ENCODE results near the gene HAO2.

HAO2 gene

GRCh38 chr1:119380983-119381662 is 12.5 kb downstream of the HAO2 start:
- no peak for DNase-seq

- DNase-seq: no peak
These were observed 16.0 kb downstream of the HAO2 start for GRCh38 chr1:119384591-119384990.

- no peak for DNase-seq
These were observed 17.1 kb downstream of the HAO2 start for GRCh38 chr1:119385650-119386049.

DNA sequence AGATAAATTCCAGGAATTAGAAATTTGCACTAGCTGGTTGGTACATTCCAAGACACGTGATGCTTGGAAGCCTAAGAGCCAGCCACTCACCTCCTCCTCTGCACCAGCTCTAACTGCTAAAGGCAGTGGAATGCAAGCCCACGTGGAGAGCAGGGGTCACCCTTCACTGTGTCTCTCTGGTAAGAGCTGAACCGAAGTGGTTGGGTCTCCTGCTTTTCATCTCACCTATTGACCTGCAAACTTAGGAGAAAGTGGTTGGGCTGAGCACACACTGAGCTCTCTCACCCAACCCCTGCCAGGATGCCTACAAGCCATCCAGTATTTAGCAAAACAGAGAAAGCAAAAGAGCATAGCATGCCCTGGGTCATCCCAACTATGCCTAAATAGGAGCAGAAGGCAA is 19.3 kb downstream of the HAO2 start:
- DNase-seq: no peak

DNA sequence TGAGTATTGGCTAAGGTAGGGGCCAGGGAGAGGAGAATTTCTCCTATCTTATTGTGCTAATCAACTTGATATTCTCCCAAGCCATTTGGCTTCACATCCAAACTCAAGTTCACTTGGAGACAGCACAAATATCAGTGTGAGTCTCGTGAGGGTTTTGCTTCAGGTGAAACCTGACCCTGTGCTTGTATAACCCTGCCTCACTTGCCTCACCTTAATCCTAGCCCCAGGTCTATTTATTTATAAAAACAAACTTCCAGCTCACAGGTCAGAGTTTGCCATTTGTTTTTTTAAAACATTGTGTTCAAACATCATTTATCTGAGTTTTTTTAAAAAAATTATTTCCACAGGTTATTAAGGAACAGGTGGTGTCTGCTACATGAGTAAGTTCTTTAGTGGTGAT is 19.9 kb downstream of the HAO2 start:
- no peak for DNase-seq

DNA sequence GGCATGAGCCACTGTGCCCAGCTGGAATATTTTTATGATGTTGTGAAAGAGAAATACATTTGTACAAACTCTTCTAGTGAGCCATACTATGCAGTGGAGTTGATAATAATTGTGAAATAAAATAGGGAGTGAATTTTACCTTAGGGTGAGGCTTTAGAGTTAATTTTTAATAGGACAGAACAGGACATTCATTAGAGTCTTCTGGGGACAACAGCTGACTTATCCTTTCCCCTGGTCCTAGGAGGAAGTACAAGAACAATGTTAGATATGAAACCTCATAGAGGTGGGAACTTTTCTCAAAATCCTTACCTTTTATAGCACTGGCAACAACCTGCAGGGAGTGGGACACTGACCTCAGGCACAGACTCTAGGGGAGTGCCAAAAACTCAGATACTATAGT is 21.9 kb downstream of the HAO2 start:
- no peak for DNase-seq

GRCh38 chr1:119391749-119392148 is 23.2 kb downstream of the HAO2 start:
- DNase-seq: no peak

DNA sequence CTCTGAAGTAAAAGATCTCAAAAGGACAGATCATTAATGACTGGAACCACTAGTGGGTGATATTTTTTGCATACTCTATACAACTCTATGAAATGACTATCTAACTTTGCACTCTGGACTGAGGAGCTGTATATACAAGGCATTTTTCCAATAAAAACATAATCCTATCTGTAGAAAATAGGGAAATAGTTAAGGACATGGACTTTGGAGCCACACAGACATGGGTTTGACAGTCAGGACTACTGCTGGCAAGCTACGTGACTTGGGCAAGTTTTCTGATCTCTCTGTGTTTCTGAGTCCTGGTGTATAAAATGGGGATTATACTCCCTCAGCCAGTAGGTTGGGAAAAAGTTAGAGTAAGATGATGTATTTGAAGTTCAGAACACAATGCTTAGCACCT is 25.5 kb downstream of the HAO2 start:
- no peak for DNase-seq

DNA sequence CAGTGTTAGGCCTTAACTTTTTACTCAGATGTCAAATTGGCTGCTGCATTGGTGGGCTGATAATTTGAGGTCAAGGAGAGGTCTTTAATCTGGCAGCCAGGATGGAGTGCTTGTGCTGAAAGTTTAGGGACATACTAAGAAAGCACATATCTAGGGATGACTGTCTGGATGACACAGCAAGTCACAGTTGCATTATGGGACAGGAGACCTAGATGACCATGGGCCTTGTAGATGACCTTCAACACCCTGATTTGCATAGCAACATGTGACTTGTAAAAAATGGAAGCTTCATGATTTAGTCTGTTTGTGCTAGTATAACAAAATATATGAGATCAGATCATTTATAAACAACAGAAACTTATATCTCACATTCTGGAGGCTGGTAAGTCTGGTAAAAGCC is 28.4 kb downstream of the HAO2 start:
- DNase-seq: no peak

- no peak for DNase-seq
These were observed 29.4 kb downstream of the HAO2 start for GRCh38 chr1:119397986-119398385.

DNA sequence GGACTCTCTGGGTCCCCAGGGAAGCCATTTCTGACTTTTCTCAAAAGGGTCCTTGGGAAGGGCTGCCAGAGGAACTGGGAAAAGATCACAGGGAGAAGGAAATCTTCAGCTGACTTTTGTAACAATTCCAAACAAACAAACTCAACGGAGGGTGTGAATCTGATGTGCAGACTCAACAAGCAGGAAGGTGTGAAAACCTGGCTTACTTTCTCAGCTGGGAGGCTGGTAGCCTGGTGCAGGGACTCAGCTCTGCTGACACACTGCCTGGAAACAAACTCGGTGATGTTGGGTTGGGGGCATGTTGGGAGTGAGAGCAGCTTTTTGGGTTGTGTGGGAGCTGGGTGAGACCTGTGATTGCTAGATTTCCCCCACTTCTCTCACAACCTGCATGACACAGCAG is 36.2 kb downstream of the HAO2 start:
- no peak for DNase-seq

GRCh38 chr1:119409731-119410130 is 41.1 kb downstream of the HAO2 start:
- DNase-seq: no peak

DNA sequence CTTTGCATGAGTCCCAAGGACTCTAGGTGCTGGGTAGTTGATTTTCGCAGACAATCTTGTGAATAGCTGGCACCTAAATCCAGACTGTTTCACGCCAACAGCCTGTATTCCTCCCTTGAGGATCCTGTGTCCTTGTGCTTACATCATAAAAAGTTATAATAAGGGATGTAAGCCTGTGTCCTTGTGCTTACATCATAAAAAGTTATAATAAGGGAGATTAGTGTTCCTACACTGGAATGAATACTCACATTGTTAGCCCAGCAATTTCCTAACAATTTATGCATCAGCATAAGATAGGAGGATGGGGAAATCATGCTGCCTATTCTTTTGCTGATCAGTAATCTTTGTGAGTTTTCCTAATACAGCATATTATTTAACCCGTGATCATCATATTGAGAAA is 42.4 kb downstream of the HAO2 start:
- DNase-seq: no peak

GRCh38 chr1:119414950-119415349 is 46.4 kb downstream of the HAO2 start, which contains the start of gene HSD3B2:
Gene HSD3B2 (plus strand): TSS chr1:119415150. CDS start chr1:119415420, 270 bp downstream.
- DNase-seq: no peak

DNA sequence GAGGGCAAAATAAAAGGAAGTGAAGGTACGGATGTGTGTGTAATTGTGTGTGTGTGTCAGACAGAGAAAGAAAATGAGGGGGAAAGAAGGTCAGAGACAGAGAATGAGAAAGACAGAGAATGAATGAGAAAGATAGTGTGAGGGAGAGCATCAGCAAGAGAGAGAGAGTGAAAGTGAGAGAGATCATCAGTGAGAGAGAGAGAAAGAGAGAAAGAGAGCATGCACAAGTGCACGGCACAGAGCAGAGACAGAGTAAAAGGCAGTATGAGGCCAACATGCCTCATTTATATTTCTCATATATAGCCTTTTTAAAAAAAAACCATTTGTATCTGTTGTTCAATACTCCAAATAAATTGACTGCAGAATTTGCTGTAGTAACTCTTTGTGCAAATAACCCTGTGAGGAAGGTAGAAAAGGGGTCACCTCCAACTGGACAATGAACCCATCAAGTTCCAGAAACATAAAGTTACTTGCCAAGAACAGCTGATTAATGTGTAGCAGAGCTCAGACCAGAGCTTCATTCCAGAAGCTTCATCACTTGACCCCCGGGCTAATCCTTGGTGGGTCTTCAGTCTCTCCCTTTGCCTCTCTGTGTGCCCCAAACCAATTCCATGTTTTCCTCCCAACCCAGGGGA is 47.5 kb downstream of the HAO2 start:
- DNase-seq: no peak

- DNase-seq: no peak
These were observed 50.5 kb downstream of the HAO2 start for GRCh38 chr1:119419109-119419508.

DNA sequence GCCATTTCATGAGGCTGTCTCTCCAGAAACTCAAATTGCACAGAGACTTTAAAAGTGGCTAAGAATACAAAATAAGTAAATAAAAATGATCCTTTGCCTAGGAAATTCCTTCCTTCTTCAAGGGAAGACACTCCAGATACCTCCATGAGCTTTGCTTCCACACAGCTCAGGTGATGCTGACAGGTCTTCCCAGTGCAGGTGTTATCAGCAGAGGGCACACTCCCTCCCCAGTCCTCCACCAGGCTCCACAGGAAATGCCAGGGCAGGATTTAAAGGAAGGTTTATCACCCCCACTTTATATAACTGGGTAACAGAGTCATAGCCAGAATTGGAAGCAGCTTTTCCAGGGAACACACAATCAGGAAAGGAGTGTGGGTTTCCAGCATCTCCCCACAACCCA is 52.1 kb downstream of the HAO2 start:
- DNase-seq: no peak

DNA sequence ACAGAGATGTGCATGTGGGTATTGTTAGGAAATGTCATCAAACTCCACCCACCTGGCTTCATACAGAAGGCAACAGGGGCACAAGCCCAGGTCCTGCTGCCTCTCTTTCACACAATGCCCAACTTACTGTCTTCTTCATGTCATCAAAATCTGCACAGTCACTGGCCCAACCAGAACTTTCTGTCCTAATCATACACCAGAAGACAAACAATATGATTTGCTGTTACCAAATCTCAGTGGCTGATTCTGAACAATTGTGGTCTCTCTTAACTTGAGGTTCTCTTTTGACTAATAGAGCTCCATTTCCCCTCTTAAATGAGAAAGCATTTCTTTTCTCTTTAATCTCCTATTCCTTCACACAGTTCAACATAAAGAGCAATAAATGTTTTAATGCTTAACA is 54.0 kb downstream of the HAO2 start:
- no peak for DNase-seq

GRCh38 chr1:119428991-119429390 is 60.4 kb downstream of the HAO2 start:
- DNase-seq: no peak

DNA sequence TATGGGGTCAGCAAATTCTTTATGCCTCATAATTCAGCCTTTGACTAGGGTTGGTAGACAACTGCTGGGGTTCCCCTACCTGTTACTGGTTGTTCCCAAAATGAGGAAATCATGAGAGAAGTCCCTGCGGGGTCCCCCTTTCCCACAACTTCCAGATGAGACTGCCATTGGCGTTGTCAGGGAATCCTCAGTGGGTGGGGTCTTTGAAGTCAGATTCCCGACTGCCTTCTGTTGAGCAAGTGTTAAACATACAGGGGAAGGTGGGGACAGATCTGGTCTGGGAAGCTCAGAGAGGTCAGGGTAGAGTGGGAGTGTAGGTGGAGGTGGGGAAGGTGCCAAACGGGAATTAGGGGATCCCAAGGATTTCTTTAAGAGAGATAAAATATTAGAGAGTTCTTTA is 61.1 kb downstream of the HAO2 start:
- no peak for DNase-seq

DNA sequence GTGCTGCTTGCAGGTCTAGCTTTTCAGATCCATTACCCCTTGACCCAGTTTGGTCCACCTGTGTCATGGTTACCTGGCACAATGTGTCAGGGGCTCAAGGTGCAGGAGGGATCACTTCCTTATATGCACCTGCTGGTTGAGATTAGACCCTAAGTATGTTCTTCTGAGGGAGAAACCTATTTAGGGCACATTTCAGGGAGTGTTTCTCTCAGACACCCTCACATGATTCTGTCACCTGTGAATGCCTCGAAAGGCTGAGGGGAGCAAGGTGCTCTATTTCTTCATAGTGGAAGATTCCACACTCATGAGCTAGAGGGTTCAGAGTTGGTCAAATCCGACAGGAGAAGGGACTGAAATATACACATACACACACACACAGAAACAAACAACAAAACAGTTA is 61.9 kb downstream of the HAO2 start:
- no peak for DNase-seq

DNA sequence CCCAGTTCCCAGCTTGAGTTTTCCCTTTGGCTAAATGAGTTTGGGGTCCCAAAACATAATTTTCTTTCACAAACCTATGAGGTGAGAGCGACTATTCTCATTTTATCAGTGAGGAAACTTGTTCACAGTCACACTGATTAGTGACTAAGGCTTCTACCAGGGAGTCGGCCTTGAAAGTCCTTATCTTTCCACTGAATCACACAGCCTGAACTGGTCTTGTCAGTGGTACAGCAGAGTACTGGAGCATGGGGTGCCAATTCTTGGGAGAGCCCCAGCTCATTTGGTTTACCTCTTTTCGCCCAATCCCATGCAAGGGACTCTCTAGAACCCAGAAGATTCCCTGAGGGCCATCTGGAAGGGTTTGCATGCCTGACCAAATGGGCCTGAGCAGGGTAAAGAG is 63.3 kb downstream of the HAO2 start:
- no peak for DNase-seq

- DNase-seq: no peak
These were observed 66.5 kb downstream of the HAO2 start for GRCh38 chr1:119435052-119435451.

- DNase-seq: no peak
These were observed 70.2 kb downstream of the HAO2 start for GRCh38 chr1:119438761-119439160.

DNA sequence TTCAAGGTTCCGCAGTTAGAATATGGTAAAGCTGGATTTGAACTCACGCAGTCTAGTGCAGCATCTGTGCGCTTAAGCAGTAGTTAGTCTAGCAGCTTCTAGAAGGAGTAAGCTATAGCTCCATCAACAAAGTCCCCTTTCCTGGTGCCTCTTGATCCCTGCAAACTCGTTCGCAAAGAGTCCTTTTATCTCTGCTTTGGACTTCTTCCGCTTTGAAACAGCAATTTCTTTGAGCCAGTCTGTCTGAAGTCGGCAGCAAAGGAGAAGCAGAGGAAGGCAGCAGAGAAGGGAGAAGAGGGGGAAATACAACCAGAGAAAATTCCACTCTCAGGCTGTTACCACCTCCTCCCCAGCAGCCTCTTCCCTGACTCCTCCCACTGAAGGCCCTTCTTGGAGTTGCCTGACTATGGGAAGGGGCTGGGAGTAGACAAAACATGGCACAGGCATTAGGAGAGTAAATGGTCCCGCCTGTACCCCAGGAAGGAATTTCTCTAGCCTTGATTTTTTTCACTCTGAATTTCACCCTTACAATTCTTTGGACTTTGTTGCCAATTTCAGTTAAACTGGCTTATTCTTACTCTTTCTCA is 72.2 kb downstream of the HAO2 start:
- DNase-seq: no peak
